ENCODE measurements around the gene POU2F1.

Gene POU2F1

DNA sequence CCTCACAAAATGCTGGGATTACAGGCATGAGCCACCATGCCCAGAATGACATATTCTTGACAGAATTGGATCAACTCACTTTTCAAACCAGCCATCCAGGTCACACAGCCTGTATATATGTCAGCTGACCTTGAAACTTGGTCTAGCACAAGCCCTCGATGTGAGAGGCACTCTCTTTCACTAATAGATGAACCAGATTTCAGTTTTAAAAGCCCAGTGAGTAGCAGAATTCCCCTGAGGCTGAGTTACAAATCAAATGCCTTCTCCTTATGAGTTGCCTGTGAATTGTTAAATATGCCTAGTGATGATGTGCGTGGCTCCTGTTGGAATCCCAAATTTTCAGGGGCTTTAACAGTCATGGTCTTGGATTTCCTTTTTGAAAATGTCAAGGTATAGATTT is 208.9 kb downstream of the POU2F1 start:
- DNase-seq: no peak

DNA sequence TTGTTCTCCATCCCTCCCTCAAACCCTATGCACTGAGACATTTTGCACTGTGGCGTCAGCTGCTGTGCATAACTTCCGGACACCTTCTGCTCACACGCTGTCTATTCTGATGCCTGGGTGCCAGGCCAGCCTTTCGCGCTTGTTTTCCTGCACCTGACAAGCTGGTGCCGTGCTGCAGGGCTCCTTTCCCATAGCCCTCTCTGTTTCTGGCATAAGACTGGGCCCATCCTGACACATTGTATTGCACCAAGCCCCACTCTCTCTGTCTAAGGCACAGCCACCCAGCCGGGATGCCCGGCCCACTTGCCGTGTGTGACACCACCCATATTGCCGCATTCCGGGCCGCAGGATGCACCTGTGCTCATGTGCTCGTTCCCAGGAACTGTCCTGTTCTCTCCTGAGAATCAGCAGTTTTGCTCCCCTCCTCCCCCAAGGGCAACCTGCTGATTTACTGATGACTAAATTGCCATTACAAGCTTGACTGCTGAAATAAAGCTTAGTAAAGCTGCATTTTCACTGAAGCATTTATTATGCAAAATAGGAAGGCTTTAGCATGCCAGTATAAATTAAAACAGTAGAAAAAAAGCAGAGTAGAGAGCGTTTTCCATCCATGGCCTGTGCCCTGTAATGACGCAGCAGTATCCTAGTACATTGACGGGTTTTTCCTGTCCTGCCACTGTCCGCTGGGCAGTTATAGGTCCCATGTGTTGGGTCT is 209.6 kb downstream of the POU2F1 start:
- DNase-seq: no peak

DNA sequence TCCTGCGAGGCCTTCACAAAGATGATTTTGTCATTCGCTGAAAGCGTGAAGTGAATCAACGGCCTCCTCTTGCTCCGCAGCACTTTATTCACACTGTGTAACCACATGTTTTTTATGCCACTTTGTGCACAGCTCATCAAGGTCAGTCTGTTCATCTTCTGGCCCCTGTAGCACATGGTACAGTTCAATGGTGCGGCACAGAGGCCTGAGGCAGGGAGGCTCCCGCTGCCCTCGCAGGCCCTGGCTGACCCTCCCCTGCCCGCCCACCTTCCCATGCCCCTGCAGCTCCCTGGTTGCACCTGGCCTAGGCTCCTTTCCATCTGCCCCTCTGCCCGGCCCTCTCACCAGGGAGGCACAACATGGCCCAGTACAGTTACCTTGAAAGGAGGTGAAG is 210.2 kb downstream of the POU2F1 start:
- DNase-seq: no peak

DNA sequence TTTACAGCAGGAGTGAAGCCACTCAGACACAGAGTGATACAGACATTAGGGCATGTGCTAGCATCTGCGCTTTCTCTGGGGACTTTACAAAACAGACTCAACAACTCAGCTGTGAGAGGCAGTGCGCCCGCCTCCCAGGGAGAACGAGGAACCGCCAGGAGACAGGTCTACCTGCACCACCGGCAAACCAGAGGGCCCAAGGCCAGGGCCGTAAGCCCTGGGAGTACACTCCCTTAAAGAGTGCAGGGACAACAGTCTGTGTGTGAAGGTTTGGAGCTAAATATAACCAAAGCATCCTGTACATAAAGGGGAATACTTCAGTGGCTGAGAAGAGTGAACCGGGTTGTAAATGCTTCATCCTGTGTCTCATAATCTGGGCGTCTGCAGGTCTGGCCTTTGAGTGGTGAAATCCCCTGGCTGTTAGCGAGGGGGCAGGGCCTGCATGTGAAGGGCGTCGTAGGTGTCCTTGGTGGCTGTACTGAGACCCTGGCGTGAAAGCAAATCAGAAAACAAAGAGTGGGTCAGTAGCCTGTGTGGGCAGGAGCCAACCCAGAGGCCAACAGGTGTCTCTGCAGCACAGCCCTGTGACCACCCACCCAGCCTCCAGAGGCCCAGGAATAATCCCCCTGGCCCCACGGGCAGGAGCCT is 210.7 kb downstream of the POU2F1 start:
- no peak for DNase-seq

DNA sequence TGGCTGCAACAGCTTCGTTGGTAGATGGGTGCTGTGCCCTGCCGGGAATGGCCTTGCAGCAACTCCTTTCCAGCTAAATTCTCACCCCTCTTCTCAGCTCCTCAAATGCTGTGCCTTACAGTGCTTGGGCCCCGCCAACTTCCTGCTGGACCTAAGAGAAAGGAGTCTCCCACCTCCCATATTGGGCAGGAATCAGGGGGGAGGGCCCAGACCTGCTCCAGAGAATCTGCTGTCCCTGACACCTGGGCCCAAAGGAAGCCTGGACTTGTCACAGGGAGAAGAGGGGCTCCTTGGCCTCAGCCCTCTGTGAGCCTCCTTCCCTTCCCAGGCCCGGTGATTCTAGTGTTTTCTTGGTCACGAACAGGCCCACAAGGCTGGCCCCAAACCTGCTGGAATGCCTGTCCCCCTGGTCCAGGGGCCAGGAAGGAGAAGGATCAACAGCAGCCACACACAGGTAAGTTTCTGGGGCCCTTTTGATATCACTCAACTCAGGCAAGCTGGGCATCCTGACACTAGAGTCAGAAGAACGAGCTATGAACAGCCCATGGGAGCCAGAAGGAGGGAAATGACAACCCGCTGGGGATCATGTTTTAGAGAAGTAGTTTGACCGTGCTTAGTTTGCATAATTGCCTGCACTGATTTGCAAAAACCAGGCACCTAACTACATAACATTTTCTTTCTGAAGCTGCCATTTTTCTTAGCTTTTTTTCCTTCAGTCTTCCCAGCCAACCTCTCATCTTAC is 211.4 kb downstream of the POU2F1 start:
- no peak for DNase-seq

DNA sequence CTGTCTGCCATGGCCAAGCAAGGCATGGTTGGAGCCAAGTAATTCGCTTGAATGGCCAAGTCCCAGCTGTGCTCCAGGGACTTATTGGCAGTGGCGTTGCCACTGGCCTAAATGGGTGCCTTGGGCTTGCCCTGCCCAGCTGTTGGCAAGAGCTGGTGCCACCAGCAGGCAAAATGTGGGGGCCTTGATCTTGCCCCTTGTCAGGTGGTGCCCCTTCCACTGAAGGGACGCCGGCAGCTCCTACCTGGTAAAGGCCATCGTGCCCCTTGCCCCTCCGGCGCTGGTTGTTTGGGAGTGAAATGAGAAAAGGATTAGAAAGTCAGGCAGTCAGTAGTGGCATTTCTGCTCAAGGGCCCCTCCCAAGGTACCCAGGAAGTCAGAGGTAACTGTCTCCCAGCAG is 212.1 kb downstream of the POU2F1 start:
- DNase-seq: no peak

DNA sequence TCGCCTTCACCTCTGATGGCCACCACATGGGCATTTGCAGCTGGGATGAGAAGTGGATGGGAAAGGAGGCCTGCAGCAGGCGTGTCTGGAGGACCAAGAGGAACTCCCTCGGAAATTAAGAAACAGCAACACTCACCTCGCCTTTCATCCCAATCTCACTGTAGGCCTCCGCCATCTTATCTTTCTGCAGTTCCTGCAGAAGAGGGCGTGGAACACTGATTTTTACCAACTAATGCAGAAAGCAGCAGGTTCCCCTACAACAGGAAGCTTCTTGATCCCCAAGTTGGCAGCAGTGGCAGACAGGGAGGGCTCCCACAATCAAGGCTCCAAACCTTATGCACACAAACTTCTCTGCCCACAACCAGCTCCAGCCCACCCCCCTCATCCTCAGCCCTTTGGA is 213.2 kb downstream of the POU2F1 start:
- DNase-seq: no peak

DNA sequence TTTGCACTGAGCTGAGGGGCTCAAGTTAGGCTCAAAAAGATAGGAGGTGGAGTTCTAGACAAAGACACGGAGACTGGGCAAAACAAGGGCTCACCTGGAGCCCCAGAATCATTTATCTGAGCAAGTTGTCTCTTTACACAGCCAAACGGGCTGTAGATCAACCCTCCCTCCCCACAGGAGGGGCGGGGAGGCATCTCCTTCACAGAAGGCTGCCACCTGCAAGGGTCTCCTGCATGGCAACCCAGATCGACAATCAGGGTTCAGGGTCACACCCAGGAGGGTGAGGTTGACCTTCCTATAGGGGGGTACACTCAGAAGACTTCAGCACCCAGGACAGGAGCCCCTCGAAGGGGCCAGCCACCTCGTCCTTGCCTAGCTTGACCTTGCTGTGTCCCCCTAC is 213.6 kb downstream of the POU2F1 start:
- no peak for DNase-seq

DNA sequence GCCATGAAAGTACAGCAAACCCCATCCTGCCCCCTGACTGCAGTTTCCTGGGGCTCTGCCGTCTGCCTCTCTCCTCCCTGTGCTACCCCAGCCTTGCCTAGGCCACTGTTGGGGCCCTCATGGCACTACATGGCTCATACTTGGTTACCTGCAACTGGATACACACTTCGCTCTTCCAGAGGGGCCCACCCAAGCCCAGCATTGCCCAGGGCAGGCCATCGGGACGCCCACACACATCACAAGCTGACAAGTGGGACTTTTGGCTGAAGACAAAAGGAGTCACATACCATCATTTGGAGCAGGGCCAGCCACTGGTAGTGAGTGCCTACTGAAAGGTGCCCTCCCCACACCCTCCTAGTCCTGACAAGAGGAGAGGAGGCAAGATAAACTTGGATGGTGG is 214.8 kb downstream of the POU2F1 start:
- DNase-seq: no peak

DNA sequence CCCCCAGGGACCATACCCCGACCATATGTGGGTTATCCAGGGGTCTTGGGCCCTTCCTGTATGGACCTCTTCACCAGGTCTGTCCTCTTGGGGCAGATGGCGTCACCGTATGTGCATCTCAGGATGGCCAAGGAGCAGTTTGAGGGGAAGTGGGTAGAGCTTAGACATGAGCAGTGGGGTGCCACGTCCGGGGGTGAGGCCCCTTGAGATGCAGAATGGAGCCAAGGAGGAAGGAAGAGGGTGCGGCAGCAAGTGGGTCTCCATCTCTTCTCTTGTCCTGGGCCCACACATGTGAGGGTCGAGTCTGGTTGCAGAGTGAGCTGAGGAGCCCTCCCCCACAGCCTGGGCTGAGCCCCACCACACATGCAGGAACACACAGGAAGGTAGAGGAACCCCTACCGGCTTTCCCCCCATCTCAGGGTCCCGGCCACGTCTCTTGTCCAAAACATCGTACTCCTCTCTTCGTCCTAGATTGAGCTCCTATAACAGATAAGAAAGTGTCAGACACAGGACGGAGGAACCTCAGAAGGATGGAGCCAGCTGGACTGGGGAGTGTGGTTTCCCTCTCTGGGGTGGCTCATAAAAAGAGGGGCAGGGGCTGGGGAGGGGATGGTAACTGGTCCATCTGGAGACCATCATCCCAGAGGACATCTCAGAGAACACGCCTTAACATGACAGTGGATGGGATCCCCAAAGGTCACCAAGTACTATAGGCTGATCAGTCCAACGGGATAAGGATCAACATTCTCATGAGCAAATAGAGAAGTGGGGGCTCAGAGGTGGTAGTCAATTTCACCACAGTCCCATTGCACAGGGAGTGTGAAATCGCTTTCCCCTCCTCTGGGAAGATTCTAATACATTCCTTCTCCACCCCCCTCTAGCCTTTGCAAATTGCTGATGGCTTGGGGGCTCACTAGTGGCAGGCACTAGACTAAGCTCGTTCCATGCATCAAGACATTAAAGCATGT is 217.8 kb downstream of the POU2F1 start:
- DNase-seq: no peak

DNA sequence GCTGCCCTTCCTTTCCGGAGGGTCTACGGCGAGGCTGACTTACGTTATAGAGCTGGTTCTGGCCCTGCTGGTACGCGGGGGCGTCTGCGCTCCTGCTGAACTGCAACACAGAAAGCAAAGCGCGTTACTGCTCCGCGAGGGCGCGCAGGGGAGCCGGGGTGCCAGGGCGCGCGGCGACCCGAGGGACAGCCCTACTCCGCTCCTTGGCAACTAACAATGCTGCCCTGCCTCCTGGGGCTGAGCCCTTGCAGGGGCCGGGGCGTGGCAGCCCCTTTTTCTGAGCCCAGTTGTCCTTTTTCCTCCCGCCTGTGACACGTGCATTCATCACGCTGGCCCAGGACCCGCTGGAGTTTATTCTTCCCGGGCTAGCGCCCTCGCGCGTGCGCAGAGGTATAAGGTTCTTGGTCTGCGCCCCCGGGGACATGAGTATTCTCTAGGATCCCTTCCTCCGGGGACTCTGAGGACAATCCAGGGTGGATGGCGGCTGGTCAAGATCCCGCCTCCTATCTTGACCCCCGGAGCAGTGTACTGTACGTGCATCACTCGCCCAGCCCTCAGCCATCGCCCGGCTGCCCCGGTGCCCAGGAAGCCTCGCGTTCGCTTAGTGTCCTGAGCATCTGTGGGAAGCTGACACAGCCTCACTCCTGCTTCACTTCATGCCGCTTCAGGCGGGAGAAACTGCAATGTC is 218.8 kb downstream of the POU2F1 start:
- peak; percentile 54 for DNase-seq

DNA sequence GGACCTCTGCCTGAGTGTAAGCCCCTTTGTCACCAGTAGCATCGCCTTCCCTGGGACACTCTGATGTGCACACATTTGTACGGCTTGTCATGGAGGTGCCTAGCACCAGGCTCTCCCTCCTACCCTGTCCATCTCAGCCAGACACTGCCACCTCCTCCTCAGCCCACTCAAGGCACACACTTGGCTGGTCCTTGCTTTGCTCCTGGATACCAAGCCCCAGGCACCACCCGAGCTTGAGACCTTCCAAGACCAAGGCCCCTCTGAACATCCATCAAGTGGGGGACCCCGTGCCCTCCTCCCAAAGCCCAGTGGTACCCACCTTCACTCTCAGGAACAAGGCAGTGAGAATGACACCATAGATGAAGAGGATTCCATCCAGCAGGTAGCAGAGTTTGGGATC is 219.7 kb downstream of the POU2F1 start:
- DNase-seq: no peak

DNA sequence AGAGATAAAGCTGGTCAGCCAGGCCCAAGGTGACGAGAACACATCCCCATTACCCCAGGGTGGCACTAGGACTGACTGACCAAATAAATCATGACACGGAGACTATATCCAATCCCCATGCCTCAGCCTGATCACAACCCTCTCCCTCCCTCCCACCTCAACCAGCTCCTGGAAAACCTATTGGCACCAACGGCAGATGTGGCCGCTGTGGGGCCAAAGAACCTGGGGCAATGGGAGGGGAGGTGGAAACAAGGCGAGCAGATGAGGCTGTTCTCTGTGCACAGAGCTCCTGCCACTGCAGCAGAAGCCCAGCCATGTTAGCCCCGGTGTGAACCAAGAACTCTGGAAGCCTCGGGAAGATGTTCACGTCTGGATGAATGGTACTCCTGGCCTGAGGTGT is 220.1 kb downstream of the POU2F1 start:
- DNase-seq: no peak

DNA sequence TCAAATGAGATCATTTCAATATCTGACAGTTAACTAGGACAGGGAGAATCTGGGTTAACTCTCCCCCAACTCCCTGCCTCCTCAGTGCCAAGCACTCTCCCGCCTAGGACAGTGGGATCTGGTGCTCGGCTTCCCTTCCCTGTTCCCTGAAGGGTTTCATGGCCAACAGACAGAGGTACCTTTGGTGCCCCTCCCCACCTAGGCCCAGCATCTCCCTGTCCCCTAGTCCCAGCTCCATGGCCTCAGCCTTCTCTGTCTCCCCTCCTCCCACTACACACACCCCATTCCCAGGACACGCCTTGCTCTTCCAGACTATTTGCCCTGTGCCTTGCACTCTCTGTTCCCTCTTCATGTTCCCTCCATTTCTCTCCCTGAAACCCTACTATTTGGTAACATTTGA is 220.5 kb downstream of the POU2F1 start:
- DNase-seq: no peak

DNA sequence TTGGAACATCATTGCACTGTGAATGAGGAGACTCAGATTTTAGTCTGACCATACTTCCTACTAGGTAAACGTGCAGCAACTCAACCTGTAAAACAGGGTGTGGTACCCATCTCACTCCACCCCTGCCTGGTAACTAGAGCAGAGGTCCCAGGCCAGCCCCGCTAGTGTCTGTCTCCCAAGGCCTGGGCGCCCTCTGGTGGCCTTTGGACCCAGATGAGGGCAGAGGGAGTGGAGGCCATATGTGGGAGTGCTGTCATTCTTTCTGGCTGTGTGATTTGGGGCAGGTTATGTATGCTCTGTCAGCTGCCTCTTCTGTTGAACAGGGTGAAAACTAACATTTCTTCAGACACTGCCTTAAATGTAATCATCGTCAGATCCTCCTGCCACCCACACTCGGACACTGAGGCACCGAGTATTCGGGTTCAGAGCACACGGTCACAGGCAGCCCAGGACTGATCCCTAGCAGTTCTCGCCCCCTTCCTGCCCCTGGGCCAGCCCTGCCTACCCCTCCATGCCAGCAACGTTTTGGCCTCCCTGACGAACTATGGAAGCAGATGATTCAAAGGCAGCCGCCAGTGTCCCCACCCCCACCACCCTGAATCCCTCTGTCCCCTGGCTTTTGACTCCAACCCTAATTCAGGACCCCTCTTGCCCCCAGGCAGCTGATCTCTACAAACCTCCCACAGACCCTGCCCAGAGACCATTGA is 221.6 kb downstream of the POU2F1 start:
- DNase-seq: peak; percentile 85

DNA sequence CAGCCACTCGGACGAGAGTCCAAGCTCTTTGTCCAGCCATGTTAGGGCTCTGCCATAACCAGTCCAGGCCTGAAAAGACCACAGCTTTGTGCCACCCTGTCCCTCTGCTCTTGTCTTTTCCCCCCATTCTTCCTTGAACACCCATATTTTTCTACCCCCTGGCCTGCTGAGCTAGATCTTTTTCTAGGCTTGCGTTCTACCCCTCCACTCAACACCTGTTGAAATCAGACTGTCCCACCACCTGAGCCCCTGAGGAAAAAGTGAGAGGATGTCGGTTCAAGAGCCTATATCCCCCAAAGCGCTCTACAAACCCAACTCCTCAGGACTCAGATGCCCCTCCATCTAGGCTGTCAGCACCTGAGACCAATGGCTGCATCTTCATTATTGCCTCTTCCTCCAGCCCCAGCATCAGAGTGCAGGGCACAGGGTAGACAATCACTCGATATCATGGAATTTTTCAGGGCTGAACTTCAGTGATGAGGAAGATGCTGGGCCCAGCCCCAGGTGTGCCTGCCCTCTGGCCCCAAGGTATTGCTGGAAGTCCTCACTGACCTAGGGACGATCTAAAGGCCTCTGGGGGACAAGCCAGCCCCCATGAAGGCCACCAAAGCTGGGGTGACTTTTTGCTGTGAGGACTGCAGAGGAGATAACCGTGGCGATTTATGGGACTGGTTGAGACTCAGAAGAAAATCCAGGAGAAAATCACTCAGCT is 222.3 kb downstream of the POU2F1 start:
- no peak for DNase-seq

DNA sequence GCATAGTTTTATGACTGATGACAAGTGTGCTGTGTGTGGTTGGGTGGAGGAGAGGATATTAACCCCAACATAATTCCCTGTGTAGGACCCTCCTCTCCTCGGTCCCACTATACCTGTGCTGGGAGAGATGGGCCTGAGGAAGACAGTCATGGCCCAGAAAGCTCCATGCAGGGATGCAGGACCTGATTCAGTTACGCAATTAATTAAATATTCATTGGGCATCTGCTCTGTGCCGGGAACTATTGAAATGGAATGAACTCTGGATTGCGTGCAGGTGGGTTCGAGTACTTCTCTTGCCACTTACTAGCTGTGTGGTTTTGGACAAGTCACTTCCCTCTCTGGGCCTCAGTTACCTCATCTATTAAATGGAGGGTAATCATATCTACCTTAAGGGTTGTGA is 223.1 kb downstream of the POU2F1 start:
- DNase-seq: no peak

DNA sequence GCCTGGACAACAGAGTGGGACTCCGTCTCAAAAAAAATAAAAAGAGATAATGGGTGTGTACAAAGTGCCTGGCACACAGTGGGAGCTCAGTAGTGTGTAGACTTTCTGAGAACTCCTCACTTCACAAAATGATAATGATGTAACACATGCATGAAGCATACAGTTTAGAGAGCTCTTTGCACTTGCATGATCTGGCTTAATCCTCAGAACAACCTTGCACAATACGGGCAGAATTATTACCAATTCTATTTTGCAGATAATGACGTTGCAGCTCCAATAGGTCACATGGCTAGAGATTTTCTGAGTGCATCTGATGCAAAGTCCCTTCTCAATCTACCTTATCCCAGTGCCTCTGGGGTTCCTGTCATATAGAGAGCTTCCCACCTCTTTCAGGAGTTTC is 226.3 kb downstream of the POU2F1 start:
- DNase-seq: no peak

DNA sequence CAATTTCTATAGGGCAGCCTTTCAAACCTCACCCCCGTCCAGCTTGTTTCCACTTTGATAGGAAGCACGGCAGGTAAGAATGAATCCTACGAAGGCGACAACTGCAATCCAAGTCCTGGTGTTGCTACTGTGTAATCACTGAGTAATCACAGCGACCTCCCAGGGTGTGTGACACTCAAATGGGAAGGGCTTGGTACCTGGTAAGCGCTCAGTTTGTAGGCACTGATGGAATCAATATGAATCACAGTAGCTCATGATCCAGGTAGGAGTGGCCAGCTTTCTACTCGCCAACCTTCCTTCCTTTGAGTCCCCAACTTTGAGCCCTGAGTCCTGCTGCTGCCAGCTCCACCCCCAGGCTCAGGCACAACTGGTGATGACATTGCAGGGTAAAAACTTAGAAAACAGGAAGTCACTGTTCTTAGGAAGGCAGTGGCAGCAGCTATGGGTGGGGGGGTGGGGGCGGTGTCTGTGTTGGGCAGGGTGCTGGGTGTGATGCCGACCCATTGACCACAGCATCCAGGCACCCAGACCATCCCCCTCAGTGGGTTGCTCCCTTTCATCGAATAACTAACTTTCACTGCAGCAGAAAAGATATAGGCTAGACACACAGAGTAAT is 226.9 kb downstream of the POU2F1 start:
- DNase-seq: no peak

DNA sequence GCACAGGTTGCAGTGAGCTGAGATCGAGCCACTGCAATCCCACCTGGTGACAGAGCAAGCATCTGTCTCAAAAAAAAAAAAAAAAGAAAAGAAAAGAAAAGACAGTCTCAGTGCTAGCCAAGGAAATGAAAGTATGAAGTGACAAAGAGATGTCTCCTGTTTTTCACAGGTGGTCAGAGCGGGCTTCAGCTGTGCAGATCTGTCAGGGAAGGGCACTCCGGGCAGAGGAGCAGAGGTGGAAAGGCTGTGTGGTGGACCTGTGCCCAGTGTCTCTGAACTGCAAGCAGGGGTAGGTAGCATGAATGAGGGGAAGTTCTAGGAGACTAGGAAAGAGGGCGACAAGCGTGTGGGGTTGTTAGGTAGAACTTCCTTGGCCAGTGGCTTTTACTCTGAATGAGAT is 230.2 kb downstream of the POU2F1 start:
- no peak for DNase-seq

DNA sequence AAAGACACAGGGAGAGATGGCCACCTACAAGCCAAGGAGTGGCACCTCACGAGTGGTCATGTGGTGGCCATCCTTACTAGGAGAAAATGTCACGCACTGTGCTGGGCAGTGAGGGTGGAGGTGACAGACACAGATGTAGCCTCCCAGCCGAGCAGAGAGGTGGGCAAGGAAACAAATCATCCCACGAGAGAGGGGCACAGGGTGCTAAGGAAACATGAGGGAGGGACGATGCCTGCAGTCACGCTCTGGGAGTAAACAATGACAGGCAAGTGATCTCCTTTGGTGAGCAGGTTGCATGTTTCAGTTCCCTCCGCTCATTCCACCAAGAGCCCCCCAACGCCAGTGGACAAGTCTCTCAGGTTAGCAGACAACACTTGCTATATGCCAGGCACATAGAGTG is 231.8 kb downstream of the POU2F1 start:
- no peak for DNase-seq
